GM20000 (cell line): ENCODE measurements around the gene CTRB1.
"Not testable (repeated sequence)": the region's sequence is repeated elsewhere in the genome, so short reads cannot be mapped to it uniquely, and the experiment has no call there.

Source experiments
- DNase-seq: peaks from one replicate; pipeline ENCODE4 v3.0.0; 2012; ENCODE audit warnings: low spot score
- TF ChIP-seq, protein P1 (sequence below): IDR thresholded peaks from 2 replicates; pipeline ENCODE4 v1.5.1; 2012; ENCODE audit warnings: mild to moderate bottlenecking, control low read depth; ENCODE audit errors: extremely low read depth, missing control alignments

The CTRB1 gene

DNA sequence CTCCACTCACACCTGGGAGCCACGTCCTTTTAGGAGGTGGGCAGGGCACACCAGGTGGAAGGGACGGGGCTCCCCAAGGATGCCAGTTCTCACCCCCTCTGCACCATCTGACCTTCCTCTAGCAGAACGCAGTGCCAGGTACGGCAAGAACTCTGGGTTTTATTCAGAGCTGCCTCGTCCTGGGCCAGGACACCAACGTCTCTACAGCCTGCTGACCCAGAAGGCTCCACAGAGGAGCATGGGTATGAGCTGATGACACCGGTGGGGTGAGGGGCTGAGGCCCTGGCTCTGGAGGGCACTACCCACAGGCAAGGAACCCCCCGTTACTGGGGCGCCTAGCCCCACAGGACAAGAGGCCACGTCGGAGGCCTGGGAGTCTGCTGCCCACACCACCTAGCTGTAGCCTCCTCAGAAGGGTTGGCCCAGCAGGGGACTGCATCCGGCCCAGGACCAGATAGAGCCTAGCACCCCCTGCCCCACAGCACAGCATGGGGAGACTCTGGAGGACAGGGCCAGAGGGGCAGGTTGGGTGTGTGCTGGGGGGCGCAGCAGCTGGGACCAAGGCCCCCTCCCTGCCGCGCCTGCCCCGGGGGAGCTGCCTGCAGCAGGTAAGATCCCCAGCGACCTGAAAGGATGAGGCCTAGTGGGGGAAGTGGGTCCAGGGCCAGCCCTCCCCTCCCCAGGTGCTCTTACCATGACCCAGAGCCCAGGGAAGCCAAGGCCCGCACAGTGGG is 18.8 kb downstream of the CTRB1 start:
- no peak for DNase-seq
- TF ChIP-seq, protein P1, sequence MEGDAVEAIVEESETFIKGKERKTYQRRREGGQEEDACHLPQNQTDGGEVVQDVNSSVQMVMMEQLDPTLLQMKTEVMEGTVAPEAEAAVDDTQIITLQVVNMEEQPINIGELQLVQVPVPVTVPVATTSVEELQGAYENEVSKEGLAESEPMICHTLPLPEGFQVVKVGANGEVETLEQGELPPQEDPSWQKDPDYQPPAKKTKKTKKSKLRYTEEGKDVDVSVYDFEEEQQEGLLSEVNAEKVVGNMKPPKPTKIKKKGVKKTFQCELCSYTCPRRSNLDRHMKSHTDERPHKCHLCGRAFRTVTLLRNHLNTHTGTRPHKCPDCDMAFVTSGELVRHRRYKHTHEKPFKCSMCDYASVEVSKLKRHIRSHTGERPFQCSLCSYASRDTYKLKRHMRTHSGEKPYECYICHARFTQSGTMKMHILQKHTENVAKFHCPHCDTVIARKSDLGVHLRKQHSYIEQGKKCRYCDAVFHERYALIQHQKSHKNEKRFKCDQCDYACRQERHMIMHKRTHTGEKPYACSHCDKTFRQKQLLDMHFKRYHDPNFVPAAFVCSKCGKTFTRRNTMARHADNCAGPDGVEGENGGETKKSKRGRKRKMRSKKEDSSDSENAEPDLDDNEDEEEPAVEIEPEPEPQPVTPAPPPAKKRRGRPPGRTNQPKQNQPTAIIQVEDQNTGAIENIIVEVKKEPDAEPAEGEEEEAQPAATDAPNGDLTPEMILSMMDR: no peak

DNA sequence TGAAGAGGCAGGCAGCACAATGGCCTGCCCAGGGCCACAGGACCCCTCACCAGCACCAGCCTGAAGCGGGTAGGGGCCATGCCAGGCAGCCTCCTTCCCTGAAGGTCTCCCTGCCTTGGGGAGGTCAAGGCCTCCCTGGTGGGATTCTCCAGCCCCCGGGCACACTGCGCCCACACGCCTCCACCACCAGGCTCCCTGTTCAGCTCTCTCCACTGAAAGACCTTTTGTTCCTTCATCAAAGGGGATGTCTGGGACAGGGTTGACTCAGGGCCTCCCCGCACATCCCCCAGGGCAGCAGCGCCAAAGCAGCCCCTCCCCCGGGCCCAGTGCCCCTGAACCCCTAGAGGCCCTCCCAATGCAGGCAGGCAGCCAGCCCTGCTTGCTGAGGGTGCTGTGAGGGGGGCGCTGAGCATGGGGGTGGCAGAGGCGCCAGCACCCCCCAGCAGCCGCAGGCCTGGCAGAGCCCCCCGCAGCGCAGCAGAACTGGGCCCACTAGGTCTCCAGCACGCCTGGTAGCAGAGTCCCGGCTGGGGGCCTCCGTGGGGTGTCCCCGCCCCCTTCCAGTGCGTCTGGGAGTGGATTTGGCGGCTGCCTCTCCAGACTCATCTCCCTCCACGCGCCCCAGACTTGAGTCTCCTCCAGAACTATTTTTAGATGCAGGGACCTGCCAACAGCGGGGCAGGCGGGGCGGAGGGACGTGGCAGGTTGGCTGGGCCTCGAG is 19.5 kb downstream of the CTRB1 start:
- no peak for DNase-seq
- TF ChIP-seq, protein P1: no peak

DNA sequence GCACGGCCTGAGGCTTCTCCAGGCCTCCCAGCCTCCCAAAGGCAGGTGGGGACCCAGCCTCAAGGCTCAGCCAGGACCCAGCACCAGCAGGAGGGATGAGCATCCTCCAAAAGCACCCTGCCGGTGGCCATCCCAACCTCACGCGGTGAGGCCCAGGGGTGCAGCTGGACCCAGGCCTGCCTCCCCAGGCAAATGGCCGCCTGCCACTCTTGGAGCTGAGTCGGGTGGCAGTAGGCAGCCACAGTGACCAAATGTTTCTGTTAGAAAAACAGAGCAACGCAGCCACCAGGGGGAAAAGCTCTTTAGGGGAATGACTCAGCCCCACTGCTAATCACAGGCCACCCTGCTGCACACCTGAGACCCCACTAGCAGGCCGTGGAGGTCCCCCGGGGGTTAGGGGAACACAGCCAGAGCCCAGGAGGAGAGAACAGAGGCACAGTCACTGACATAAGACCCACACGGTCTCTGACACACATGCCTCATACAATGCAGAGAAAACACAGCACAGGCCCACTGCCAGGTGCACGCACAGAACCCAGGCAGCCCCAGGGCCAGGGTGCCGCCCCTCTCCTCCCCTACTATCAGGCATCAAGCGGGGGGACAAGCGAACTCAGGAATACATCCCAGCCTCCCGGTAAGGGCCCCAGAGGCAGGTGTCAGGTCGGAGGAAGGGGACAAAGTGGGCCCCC is 20.2 kb downstream of the CTRB1 start:
- no peak for DNase-seq
- TF ChIP-seq, protein P1: no peak

DNA sequence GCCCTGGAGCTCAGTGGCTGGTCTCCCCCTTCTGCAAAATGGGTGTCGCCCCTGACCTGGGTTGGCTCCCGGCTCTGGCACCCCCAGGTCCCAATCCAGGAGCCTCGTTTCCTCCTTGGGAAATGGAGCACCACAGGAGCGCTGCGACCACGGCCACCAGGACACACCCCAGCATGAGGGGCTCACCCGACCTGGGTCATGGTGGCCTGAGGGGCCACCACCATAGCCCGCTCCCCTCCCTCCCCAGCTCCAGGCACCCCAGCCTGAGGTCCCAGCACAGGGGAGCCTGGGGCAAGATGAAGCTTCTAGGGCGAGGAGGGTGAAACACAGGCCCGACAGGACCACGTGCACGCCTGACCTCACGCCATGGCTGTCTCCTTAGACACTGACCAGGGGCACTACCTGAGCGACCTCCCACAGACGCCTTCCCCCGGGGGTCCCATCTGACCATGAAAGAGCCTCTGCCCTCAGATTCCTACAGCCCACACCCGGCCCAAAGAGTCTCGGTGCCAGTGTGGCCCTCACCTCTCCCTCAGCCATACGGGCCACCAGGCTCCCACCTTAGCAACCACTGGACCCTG is 20.8 kb downstream of the CTRB1 start:
- no peak for DNase-seq
- TF ChIP-seq, protein P1: no peak

DNA sequence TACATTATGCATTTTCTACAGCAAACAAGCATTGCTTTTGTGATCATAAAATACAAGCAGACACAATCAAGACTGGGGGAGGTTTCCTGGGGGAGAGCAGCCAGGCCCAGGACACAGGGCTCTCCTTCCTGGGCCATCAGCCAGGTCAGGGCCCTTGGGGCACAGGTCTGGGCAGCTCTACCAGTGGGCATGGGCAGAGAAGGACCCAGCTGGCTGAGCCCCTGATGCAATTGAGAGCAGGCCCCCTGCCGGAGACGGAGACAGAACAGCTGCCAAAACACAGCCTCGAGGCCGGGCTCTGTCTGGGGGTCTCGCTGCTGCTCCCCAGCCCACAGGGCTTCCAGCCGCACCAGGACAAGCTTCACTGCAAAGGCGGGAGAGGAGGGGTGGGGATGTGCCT is 21.8 kb downstream of the CTRB1 start:
- DNase-seq: not testable (repeated sequence)

DNA sequence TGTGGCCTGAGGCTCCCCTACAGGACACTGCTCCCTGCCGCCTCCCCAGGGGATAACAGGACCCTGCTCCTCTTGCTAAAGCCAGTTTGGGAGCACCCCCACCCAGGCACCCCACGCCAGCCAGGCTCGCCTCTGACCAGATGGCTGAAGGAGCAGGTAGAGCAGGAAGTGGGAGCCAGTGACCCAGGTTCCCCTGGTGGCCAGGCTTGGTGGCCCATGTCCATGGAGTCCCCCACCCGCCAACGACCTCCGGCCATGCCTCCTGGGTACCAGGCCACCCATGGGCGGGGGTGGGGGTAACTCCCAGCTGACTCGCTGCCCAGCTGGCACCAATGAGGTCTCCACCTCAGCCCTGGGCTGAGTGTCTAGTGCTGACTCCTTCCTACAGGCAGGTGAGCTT is 22.6 kb downstream of the CTRB1 start:
- TF ChIP-seq, protein P1: no peak
- DNase-seq: no peak

DNA sequence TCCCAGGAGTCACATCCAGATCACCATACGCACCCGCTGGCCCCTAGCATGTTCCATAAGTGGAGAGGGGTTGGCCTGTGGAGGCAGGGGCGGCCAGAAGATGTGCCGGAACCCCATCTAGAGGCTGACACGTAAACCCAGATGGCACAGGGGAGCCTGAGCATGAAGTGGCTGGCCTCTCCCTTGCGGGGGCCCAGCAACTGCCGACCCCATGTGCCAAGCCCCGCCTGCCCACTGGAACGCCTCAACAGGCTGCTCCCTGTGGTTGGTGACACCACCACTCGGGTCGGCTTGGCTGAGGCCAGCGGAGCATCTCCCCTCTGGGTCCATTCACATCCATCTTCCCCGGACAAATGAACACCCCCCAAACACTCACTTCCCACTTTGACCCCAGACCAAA is 23.2 kb downstream of the CTRB1 start:
- TF ChIP-seq, protein P1: no peak
- no peak for DNase-seq

DNA sequence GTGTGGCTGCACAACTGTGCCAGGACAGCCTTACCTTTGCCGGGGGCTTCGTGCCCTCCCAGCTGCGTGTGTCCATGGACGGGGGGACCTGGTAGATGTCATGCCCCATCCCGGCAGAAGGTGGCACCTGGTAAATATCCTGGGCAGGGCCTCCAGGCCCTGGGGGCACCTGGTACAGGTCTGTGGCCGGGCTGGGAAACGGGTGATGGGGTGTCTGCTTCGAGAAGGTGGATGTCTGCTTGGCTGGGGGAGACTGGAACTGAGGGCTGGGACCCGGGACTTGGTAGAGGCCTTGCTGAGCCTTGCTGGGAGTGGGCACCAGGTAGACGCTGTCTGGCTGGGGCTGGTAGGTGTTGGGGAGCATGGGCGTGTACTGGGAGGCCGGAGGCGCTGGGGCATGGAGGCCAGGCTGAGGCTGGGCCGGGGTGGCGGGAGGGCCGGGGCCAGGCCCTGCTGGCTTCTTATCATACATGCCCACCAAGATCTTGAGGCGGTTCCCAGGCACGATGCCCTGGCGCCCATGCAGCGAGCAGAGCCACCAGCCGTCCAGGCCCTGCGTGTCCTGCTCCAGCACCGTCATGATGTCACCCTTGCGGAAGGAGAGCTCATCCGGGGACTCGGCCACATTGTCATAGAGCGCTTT is 23.8 kb downstream of the CTRB1 start:
- not testable (repeated sequence) for DNase-seq
